K562 (cell line): Measurements from ENCODE around the gene PRKAR1B. TPM values are rescaled to one million over a fixed set of nuclear protein-coding genes. Genes with fewer than 3 reads are reported as not detected.
A peak's percentile ranks its signal among the peaks of the same experiment; 100 is the strongest.

Experiments used
- ATAC-seq: fragments of 200-7000 bp; cut with Tn5 transposase; 3 replicates; pipeline ENCODE4 v1.9.1; 2020; ENCODE audit warnings: moderate library complexity
- BruUV-seq: library from RNA; stranded (reverse); fragments of 400-500 nt; replicated peaks from 2 replicates; lab custom pipeline; 2021; lab: Mats Ljungman, UMichigan
- CTCF ChIA-PET: fragments of 300-600 bp; formaldehyde crosslinking; extraction: SDS; loops from one replicate; lab custom pipeline; 2021; ENCODE audit warnings: low intra/inter-chr PET ratio; lab: Yijun Ruan, JAX
- POLR2A ChIA-PET: fragments of 300-600, 350-650 bp; sonication (Branson Sonifier 250); formaldehyde crosslinking; extraction: SDS; loops from one replicate; lab custom pipeline; 2021; ENCODE audit warnings: antibody characterized with exemption, inconsistent platforms; lab: Yijun Ruan, JAX
- DNase-seq, 4 experiments: peaks; one replicate each; pipeline versions ENCODE4 v3.0.0 to v3.0.0-alpha.2; 2011 to 2018; ENCODE audit warnings: low spot score in 3 of 4, mixed read lengths in 3 of 4; ENCODE audit errors: extremely low read depth in 1 of 4
- FAIRE-seq: peaks from 2 replicates; lab custom pipeline; 2011; peaks lifted over from hg19 to GRCh38; lab: Jason Lieb, UNC
- H2AFZ ChIP-seq: 2 replicates; pipeline ENCODE4 v1.6.0; 2011; ENCODE audit warnings: low read depth, low read length, control low read depth, inconsistent platforms
- H3K27ac ChIP-seq: fragments of 200-600 bp; 3 replicates; pipeline ENCODE4 v1.8.0; 2011; ENCODE audit warnings: low read depth, mild to moderate bottlenecking, control low read depth, inconsistent platforms, low read length, moderate library complexity, mixed read lengths; ENCODE audit errors: extremely low read depth
- H3K27me3 ChIP-seq, 2 experiments: fragments of 300-600 bp in 1 of 2; 2 replicates in 1 of 2; 3 replicates in 1 of 2; pipeline versions ENCODE4 v1.6.0 to v1.8.0; 2011; ENCODE audit warnings: inconsistent platforms in 2 of 2, low read length in 2 of 2, mild to moderate bottlenecking in 1 of 2, mixed read lengths in 1 of 2, moderate library complexity in 1 of 2; ENCODE audit not compliant: control insufficient read depth in 2 of 2, insufficient read depth in 2 of 2
- H3K36me3 ChIP-seq: fragments of 300-600 bp; 3 replicates; pipeline ENCODE4 v1.8.0; 2011; ENCODE audit warnings: mild to moderate bottlenecking, low read length, inconsistent platforms; ENCODE audit not compliant: control insufficient read depth, insufficient read depth
- H3K4me1 ChIP-seq, 2 experiments: fragments of 200-600 bp in 1 of 2; replicated peaks in 1 of 2; 2 replicates in 1 of 2; 3 replicates in 1 of 2; pipeline versions ENCODE4 v1.5.1 to v1.8.0; 2011; ENCODE audit warnings: inconsistent platforms in 2 of 2, low read length in 2 of 2, mild to moderate bottlenecking in 1 of 2, mixed read lengths in 1 of 2, moderate library complexity in 1 of 2; ENCODE audit not compliant: control insufficient read depth in 2 of 2, insufficient read depth in 2 of 2
- H3K4me2 ChIP-seq: 2 replicates; pipeline ENCODE4 v1.6.1; 2011; ENCODE audit warnings: low read length, control low read depth, inconsistent platforms, mixed read lengths; ENCODE audit not compliant: insufficient read depth
- H3K4me3 ChIP-seq: fragments of 200-600 bp; sonication (generic), shearing (Covaris generic); 2 replicates; pipeline ENCODE4 v1.5.1; 2016; ENCODE audit warnings: control low read depth, inconsistent platforms
- H3K79me2 ChIP-seq: fragments of 200-600 bp; 3 replicates; pipeline ENCODE4 v1.8.0; 2011; ENCODE audit warnings: low read length, inconsistent platforms; ENCODE audit not compliant: control insufficient read depth, insufficient read depth
- H3K9ac ChIP-seq, 2 experiments: 2 replicates each; pipeline versions ENCODE4 v1.6.0 to v1.6.1; 2011; ENCODE audit warnings: low read depth in 2 of 2, low read length in 2 of 2, control low read depth in 1 of 2, inconsistent platforms in 1 of 2, mild to moderate bottlenecking in 1 of 2, mixed read lengths in 1 of 2; ENCODE audit not compliant: insufficient read depth in 1 of 2
- H3K9me1 ChIP-seq: one replicate; pipeline ENCODE4 v1.6.0; 2011; ENCODE audit warnings: inconsistent platforms, mild to moderate bottlenecking, low read length, moderate library complexity; ENCODE audit not compliant: control insufficient read depth, insufficient read depth
- H3K9me3 ChIP-seq: replicated peaks from 2 replicates; pipeline ENCODE4 v1.5.1; 2011; ENCODE audit warnings: low read depth, low read length, inconsistent platforms; ENCODE audit not compliant: control insufficient read depth, insufficient read depth
- H4K20me1 ChIP-seq: replicated peaks from 2 replicates; pipeline ENCODE4 v1.6.1; 2011; ENCODE audit warnings: low read length, inconsistent platforms, mixed read lengths; ENCODE audit not compliant: control insufficient read depth, insufficient read depth
- CREB1 ChIP-seq, 2 experiments: sonication (generic) in 1 of 2; formaldehyde crosslinking in 1 of 2; IDR thresholded peaks; 2 replicates each; pipeline versions ENCODE4 v1.6.1 to v1.8.0; 2012 to 2022; ENCODE audit warnings: inconsistent platforms in 1 of 2, mild to moderate bottlenecking in 1 of 2, missing genetic modification reagents in 1 of 2, moderate library complexity in 1 of 2
- ERF ChIP-seq: fragments of 450-650 bp; formaldehyde crosslinking; IDR thresholded peaks from 2 replicates; pipeline ENCODE4 v1.4.0; 2020; ENCODE audit warnings: mild to moderate bottlenecking, mixed read lengths
- JUNB ChIP-seq: fragments of 450-650 bp; formaldehyde crosslinking; conservative IDR thresholded peaks from 2 replicates; pipeline ENCODE4 v1.4.0; 2020; ENCODE audit warnings: mild to moderate bottlenecking
- KLF16 ChIP-seq: IDR thresholded peaks from 2 replicates; pipeline ENCODE4 v1.6.1; 2016; ENCODE audit warnings: antibody characterized with exemption
- POLR2AphosphoS5 ChIP-seq: IDR thresholded peaks from 2 replicates; pipeline ENCODE4 v1.6.1; 2011; ENCODE audit warnings: mild to moderate bottlenecking, low read depth, low read length, moderate library complexity; ENCODE audit not compliant: control insufficient read depth, insufficient read depth
- POU5F1 ChIP-seq: fragments of 150-350 bp; IDR thresholded peaks from 2 replicates; pipeline ENCODE4 v1.6.1; 2014; ENCODE audit warnings: borderline replicate concordance, low read length, low read depth, mild to moderate bottlenecking; ENCODE audit not compliant: partially characterized antibody
- ZNF121 ChIP-seq: sonication (generic); formaldehyde crosslinking; conservative IDR thresholded peaks from 2 replicates; pipeline ENCODE4 v1.8.0; 2022; ENCODE audit warnings: missing genetic modification reagents
- WGBS: fragments of 100-300 bp; shearing (Covaris generic); methylation state at CpG from one replicate; pipeline ENCODE4 v1.1.6; 2016; ENCODE audit warnings: low coverage, mixed read lengths; ENCODE audit not compliant: insufficient coverage; ENCODE audit errors: missing lambda C conversion rate; 5-methylcytosine and 5-hydroxymethylcytosine counted together
- in situ Hi-C: fragments of 300-500 bp; cut with MboI; formaldehyde crosslinking; loops from 4 replicates; pipeline ENCODE4 v1.15.0; 2018; ENCODE audit warnings: inconsistent platforms, mixed read lengths
- intact Hi-C: fragments of 100-400 bp; cut with micrococcal nuclease; formaldehyde crosslinking; loops from 2 replicates; pipeline ENCODE4 v1.14.2; 2022
- polyA plus RNA-seq, 8 experiments: library from polyadenylated mRNA; depleted of rRNA in 4 of 8; stranded (reverse) in 5 of 8; unstranded in 3 of 8; fragments of >200 nt; fragmentation: Nextera tagmentation in 2 of 8; fragmentation: Illumina TruSeq in 1 of 8; extraction: Ambion mirVana in 2 of 8; extraction: Trizol in 1 of 8; gene quantifications; 2 replicates each; pipeline versions ENCODE4 v1.2.1 to v1.2.3, GENCODE V29; 2011 to 2014; ENCODE audit warnings: inconsistent platforms in 1 of 8, missing spikeins in 1 of 8
- total RNA-seq, 7 experiments: library from RNA; depleted of rRNA in 6 of 7; stranded (reverse); fragments of >200 nt in 6 of 7; fragmentation: Illumina TruSeq in 2 of 7; extraction: Trizol in 2 of 7; gene quantifications; 2 replicates each; pipeline versions ENCODE4 v1.2.1 to v1.2.3, GENCODE V29; 2011 to 2021; ENCODE audit warnings: low replicate concordance in 1 of 7
- TF ChIP-seq, protein P1 (sequence below): sonication (generic); formaldehyde crosslinking; IDR thresholded peaks from 2 replicates; pipeline ENCODE4 v1.8.1; 2023; ENCODE audit warnings: missing genetic modification reagents, mild to moderate bottlenecking, borderline replicate concordance

PRKAR1B gene
- total and polyA plus RNA-seq, 9 of the 15 experiments (the other 6 are each of a cell fraction or from before 2014, with no cell fraction given), result 0.99 to 30.5 (median 12.7) TPM

DNA sequence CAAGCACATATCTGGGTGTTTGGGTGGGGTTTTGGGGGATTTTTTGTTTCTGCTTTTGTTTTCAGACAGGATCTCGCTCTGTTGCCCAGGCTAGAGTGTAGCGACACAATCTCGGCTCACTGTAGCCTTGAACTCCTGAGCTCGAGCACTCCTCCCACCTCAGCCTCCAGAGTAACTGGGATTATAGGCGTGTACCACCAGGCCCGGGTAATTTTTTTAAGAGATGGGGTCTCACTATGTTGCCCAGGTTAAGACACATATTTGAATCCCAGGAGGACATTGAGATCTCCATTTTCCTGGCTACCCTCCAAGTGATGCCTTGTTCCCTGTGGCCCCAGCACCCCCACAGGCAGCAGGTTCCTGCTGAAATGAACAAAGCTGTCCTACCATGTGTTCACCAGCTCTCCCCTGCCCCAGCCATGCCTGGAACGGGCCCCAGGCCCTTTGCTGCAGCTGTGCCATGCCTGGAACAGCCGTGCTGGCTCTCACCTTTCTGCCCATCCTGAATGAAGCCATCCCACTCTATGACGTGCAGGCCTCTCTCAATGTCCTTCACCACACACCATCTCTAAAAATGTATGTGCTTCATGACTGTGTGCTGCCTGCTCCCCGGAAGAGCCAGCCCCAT, 55.6 kb downstream of the PRKAR1B start:
- POLR2A ChIA-PET, result no interaction called here
- CTCF ChIA-PET, result no interaction called here
- BruUV-seq, result no TSS peak
- Histone ChIP-seq H3K4me2 (no peak overlapping the region), H3K9ac (no peak overlapping the region), H3K9me3 (peaks cover 8% of the 10 kb centered on the region), H3K9me1 (no peaks in the 10 kb centered on the region), H3K4me3 (no peak overlapping the region), H3K36me3 (peaks cover 21% of the 10 kb centered on the region; the same call in 2 of the 3 replicates), H3K27me3 (no peaks in the 10 kb centered on the region), H2AFZ (no peak overlapping the region), H3K79me2 (no peaks in the 10 kb centered on the region), H3K4me1 (peaks cover 0 to 7% of the 10 kb centered on the region in 2 experiments; a peak in 1 of 5 replicates), H3K27ac (no peak overlapping the region), H4K20me1 (no peaks in the 10 kb centered on the region)
- intact Hi-C loops (no loop called here), in situ Hi-C loops (no loop called here)
- WGBS, result 78% methylated on average over 10 of the region's 10 CpGs
- TF ChIP-seq CREB1 (IDR thresholded peaks at IDR 0.05) (no peak), CREB1 (CRISPR knock-in tag; IDR thresholded peaks at IDR 0.05) (no peak), ZNF121 (CRISPR knock-in tag) (peak; percentile 69)
- no peak for DNase-seq
- no peak for FAIRE-seq
- ATAC-seq, result no peak

DNA sequence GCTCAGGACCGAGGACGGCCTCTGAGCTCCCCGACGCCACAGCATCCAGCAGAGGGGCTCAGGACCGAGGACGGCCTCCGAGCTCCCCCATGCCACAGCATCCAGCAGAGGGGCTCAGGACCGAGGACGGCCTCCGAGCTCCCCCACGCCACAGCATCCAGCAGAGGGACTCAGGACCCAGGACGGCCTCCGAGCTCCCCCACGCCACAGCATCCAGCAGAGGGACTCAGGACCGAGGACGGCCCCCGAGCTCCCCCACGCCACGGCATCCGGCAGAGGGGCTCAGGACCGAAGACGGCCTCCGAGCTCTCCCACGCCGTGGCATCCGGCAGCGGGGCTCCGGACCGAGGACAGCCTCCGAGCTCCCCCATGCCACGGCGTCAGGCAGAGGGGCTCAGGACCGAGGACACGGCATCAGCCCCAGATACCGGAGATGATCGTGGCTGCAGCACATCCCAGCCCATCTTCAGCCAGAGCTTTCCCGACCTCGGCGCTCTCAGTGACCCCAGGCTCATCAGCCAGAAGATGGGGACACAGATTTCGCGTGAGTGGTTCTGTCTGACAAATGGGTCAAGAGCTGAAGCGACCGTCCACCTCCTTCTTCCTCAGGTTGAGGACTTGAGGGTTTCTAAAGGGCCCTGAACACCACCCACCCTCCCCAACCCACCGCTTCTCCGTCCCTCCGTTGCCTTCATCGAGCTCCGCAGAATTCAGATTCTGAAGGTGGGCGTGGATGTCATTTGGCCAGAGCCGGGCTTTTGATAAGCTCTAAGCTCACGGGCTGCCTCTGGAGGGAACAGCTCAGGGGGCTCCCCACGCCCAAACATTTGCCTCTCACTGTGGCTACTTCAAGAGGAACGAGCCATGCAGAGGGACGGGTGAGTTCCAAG, 56.3 kb downstream of the PRKAR1B start:
- Histone ChIP-seq H3K4me2 (no peak overlapping the region), H2AFZ (no peak overlapping the region), H3K4me1 (peaks cover 0 to 12% of the 10 kb centered on the region in 2 experiments; a peak in 1 of 5 replicates), H3K4me3 (no peak overlapping the region), H3K9ac (no peak overlapping the region), H3K9me1 (no peaks in the 10 kb centered on the region), H3K36me3 (peaks cover 21% of the 10 kb centered on the region; the same call in 2 of the 3 replicates), H3K27ac (no peak overlapping the region), H3K27me3 (no peaks in the 10 kb centered on the region), H3K79me2 (no peaks in the 10 kb centered on the region), H4K20me1 (no peaks in the 10 kb centered on the region), H3K9me3 (peaks cover 7% of the 10 kb centered on the region)
- POLR2A ChIA-PET, result interaction anchor here (0.6 kb wide), 1 partner anchor 616 kb away, joined by 4 read pairs; no protein-coding TSS in a partner anchor
- no TSS peak for BruUV-seq
- FAIRE-seq (no peak), ATAC-seq (no peak), DNase-seq (no peak)
- CTCF ChIA-PET, result no interaction called here
- WGBS, result 81% methylated on average over 31 of the region's 54 CpGs
- in situ Hi-C loops, result no loop called here
- intact Hi-C loops, result no loop called here
- TF ChIP-seq KLF16, result no peak
- TF ChIP-seq POU5F1, result no peak
- TF ChIP-seq ERF (CRISPR knock-in tag), result no peak
- TF ChIP-seq, protein P1, sequence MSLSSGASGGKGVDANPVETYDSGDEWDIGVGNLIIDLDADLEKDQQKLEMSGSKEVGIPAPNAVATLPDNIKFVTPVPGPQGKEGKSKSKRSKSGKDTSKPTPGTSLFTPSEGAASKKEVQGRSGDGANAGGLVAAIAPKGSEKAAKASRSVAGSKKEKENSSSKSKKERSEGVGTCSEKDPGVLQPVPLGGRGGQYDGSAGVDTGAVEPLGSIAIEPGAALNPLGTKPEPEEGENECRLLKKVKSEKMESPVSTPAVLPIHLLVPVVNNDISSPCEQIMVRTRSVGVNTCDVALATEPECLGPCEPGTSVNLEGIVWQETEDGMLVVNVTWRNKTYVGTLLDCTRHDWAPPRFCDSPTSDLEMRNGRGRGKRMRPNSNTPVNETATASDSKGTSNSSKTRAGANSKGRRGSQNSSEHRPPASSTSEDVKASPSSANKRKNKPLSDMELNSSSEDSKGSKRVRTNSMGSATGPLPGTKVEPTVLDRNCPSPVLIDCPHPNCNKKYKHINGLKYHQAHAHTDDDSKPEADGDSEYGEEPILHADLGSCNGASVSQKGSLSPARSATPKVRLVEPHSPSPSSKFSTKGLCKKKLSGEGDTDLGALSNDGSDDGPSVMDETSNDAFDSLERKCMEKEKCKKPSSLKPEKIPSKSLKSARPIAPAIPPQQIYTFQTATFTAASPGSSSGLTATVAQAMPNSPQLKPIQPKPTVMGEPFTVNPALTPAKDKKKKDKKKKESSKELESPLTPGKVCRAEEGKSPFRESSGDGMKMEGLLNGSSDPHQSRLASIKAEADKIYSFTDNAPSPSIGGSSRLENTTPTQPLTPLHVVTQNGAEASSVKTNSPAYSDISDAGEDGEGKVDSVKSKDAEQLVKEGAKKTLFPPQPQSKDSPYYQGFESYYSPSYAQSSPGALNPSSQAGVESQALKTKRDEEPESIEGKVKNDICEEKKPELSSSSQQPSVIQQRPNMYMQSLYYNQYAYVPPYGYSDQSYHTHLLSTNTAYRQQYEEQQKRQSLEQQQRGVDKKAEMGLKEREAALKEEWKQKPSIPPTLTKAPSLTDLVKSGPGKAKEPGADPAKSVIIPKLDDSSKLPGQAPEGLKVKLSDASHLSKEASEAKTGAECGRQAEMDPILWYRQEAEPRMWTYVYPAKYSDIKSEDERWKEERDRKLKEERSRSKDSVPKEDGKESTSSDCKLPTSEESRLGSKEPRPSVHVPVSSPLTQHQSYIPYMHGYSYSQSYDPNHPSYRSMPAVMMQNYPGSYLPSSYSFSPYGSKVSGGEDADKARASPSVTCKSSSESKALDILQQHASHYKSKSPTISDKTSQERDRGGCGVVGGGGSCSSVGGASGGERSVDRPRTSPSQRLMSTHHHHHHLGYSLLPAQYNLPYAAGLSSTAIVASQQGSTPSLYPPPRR (CRISPR knock-in tag), result no peak
- TF ChIP-seq JUNB (CRISPR knock-in tag), result no peak
- no peak for TF ChIP-seq POLR2AphosphoS5
